Right lobe of liver (tissue), 4 donors: ENCODE data around the gene DNAAF6.

Experiments
- POLR2A ChIP-seq: fragments of 450-650 bp; IDR thresholded peaks from one replicate; pipeline ENCODE4 v1.6.1; 2017; ENCODE audit warnings: antibody characterized with exemption, mild to moderate bottlenecking
- TF ChIP-seq, protein P1 (sequence below), 4 donors: fragments of 200-600 bp in 3 of 4; fragments of 450-650 bp in 1 of 4; IDR thresholded peaks; one replicate each; pipeline versions ENCODE4 v1.5.1 to v1.8.0; 2016 to 2022; ENCODE audit warnings: antibody characterized with exemption in 4 of 4, mild to moderate bottlenecking in 2 of 4
- donor health status: DM: no; HTN: no; CAD: no.
- donor health status: DM: no; HTN: no; CAD: no.
- donor health status: DM: no; HTN: yes; CAD: no.

DNA sequence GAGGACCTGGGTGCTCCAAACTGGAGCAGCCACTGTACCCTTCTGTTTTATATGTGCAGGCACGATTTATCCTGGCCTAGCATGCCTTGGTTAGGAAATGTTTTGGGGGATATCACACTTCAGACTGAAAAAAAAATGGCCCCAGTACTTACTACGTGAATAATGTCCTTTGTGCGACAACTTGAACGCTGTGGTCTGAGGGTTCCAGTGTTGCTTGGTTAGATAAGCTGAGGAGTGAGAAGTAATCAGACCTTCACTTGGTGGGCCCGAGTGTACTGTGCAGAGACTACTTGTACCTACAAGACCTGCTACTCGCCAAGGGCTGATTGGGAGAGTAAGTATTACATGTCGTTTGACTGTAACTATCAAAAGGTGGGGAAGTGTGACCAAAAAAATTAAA is 678 bp downstream of the DNAAF6 start:
- TF ChIP-seq, protein P1, sequence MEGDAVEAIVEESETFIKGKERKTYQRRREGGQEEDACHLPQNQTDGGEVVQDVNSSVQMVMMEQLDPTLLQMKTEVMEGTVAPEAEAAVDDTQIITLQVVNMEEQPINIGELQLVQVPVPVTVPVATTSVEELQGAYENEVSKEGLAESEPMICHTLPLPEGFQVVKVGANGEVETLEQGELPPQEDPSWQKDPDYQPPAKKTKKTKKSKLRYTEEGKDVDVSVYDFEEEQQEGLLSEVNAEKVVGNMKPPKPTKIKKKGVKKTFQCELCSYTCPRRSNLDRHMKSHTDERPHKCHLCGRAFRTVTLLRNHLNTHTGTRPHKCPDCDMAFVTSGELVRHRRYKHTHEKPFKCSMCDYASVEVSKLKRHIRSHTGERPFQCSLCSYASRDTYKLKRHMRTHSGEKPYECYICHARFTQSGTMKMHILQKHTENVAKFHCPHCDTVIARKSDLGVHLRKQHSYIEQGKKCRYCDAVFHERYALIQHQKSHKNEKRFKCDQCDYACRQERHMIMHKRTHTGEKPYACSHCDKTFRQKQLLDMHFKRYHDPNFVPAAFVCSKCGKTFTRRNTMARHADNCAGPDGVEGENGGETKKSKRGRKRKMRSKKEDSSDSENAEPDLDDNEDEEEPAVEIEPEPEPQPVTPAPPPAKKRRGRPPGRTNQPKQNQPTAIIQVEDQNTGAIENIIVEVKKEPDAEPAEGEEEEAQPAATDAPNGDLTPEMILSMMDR (IDR thresholded peaks at IDR 0.05) = no peak
- TF ChIP-seq POLR2A = no peak
